Measurements from ENCODE around the gene POU6F2.

The POU6F2 gene

DNA sequence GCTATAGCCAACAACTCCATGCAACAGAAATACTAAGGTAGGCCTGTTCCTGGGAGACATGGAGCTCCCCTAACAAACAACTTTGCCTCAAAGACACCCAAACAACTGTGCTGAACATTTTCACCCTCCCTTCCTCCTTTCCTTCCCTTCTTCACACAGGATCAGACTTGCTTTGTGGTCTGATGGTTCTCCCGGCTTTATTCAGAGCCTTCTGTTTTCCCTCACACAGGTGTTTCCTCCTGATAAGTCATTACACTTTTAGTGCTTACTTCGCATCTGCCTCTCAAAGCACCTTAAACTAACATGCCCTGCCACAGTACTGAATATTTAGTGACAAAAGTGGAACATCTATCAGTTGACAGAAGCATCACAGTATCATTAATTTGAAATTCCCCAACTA, 532.2 kb downstream of the POU6F2 start:
- DNase-seq (ENCODE audit: low spot score) = no peak

- DNase-seq (ENCODE audit: low spot score) = no peak
These were observed 533.2 kb downstream of the POU6F2 start for GRCh38 chr7:39510864-39511354.

DNA sequence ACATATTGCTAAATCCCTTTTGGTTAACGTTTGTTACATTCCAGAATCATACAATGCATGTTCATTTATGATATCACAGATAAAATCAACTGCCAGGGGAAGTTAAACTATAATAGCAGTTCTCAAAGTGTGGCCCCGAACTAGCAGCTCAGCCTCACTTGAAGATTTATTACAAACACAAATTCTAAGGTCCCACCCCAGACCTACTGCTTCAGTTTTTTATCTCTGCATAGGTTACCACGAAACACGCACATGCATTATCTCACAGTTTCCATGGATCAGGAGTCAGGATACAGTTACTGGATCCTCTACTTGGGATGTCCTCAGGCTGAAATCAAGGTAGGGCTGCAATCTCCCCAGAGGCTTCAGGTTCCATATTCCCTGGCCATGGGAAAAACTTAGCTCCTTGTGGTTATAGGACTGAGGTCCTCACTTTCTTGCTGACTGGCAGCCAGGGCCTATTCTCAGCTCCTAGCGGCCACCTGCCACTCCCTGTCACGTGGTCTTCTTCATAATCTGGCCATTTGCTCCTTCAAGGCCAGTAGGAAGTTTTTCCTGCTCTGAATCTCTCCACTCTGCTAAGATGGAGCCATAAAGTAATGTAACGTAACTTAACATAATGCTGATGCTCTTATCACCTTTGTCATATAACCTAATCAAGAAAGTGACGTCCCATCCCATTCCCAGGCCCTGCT, 538.0 kb downstream of the POU6F2 start:
- no peak for DNase-seq (ENCODE audit: low spot score)

DNA sequence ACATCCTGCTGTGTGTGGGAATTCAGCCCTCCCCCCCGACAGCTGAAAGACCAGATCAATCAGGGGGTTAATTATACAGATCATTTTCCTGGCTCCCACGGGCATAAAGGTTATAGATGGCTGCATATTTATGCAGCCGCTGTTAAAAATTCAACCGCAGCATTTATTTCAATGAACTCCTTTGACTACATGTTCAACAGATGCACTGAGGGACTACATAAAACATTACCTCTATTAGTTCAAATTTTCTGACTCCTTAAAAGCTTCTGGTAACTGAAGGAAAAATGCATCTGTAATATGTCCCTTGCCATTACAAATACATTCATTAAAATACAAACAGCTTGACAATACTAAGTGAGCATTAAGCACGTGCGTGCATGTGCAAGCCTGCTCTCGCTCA, 538.8 kb downstream of the POU6F2 start:
- no peak for DNase-seq (ENCODE audit: low spot score)

- no peak for DNase-seq (ENCODE audit: low spot score)
These were observed 539.5 kb downstream of the POU6F2 start for GRCh38 chr7:39517240-39517639.
